GM19324 (cell line): ENCODE measurements around the gene SHLD2.
"Not testable (repeated sequence)": the region's sequence is repeated elsewhere in the genome, so short reads cannot be mapped to it uniquely, and the experiment has no call there.

Experiments used
- ATAC-seq: cut with Tn5 transposase; IDR thresholded peaks from one replicate; pipeline ENCODE4 v1.9.1; 2021; ENCODE audit warnings: mild to moderate bottlenecking, moderate library complexity; ENCODE audit not compliant: unreplicated experiment, low FRiP score

Gene SHLD2

DNA sequence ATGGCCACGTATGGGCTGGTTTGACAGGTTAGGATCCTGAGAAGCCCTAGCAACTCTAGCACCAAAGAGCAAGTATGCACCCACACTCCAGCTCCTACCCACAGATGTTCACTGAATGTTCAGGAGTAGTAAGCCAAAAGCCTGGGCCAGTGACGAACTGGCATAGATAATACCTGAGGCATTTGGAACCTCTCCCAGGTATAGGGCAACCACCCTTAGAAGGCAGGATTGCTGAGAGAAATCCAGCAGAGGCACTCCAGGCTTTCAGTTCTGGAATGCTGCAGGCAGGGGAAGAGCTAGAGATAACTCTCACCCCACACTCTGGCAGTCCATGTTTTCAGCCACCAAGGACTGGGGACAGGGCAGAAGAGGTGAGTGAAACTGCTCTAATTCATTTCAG lies 39.4 kb downstream of the SHLD2 start:
- ATAC-seq = not testable (repeated sequence)

DNA sequence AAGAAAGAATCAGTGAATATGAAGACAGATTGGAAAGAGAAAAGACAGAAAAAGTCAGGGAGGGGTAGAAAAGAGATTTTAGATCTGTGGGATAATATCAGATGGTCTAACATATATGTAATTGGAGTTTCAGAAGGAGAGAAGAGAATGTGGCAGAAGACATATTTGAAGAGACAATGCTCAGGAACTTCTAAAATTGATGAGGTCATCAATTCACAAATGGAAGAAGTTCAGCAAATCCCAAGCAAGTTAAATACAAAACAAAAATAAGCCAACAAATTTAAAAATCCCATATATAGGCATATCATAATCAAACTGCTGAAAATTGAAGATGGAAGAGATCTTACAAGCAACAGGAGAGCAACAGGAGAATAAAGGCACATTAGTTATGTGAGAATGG lies 42.5 kb downstream of the SHLD2 start:
- not testable (repeated sequence) for ATAC-seq

DNA sequence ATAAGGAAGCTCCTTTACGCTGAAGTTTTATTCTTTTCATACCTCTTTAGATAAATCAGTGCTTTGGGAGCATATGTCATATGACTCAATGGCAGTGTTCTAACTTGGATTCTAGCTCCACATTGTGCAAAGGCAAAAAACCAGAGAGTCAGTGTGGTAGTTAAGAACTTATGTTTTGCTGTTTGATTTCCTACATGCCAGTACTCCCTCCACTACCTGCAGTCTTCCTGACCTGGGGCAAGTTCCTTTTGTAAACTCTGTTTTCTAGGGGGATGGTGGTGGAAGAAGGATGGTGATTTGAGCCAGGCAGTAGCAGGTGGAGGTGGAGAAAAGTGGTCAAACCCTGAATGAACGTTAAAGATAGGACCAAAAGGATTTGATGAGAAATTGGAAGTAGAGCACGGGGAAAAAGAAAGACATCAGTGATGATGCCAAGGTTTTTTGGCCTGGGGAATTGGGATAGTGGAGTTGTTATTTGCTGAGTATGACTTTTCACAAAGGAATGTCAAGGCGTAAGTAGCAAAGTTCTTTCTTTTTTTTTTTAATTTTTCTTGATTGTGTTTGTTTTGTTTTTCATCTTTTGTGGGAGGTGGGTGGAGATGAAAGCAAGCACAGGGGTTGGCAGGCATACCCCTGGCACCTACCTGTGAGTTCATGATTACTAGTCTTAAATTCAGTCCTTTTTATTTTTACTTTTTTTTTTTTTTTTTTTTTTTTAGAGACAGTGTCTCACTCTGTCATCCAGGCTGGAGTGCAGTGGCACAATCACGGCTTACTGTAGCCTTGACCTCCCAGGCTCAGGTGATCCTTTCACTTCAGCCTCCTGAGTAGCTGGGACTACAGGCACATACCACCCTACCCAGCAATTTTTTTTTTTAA lies 47.5 kb downstream of the SHLD2 start:
- ATAC-seq = not testable (repeated sequence)

DNA sequence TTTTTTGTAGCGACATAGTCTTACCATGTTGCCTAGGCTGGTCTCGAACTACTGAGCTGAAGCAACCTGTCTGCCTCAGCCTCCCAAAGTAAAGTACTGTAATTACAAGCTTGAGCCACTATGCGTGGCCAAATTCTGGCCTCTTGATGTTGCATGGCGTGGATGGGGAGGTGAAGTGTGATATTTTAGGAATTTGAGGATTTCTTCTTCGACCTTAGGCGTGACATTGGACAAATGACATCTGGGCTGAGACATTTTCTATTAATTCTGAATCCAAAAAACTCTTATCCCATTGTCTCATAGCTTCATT lies 48.1 kb downstream of the SHLD2 start:
- ATAC-seq = not testable (repeated sequence)

DNA sequence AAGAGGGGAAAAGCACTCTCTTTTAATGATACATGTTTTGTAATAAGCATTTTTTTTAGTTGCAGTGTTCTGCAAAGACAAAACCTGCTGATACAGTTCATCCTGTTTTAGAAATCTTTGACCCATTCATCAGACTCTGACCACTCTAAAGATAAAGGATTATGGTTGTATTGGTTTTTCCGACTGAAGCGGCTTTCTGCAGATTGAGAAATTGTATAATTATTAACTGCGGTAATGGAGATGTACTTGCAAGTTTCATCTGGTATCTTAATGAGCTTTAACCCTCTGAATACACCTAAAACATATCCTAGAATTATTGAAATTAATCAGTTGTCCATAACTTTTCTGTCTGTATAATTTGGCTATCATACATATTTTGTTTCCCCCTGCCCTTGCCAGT lies 50.6 kb downstream of the SHLD2 start:
- ATAC-seq = not testable (repeated sequence)

DNA sequence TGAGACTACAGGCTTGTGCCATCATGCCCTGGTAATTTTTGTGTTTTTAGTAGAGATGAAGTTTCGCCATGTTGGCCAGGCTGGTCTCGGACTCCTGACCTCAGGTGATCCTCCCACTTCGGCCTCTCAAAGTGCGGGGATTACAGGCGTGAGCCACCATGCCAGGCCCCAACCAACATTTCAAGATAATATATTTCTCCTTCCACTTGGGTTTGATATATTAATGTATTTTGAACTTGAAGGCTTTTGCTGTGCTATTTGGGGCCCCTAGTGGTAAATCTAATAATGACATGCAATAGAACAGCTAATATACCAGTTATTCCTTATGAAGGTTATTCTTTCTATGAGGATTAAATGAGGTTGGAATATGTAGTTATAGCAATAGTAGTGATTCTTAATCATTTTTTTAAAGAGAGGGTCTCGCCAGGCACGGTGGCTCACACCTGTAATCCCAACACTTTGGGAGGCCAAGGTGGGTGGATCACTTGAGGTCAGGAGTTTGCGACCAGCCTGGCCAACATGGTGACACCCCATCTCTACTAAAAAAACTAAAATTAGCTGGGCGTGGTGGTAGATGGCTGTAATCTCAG lies 54.1 kb downstream of the SHLD2 start:
- not testable (repeated sequence) for ATAC-seq

DNA sequence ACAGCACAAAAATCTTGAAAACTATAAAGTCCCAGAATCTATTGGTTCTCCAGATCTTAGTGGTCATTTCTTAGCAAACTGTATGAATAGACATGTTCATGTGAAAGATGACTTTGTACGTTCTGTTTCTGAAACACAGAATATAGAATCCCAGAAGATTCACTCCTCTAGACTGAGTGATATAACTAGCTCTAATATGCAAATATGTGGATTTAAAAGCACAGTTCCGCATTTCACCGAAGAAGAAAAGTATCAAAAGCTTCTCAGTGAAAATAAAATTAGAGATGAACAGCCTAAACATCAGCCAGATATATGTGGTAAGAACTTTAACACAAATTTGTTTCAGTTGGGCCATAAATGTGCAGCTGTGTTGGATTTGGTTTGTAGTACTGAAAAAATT lies 56.5 kb downstream of the SHLD2 start:
- ATAC-seq = not testable (repeated sequence)

DNA sequence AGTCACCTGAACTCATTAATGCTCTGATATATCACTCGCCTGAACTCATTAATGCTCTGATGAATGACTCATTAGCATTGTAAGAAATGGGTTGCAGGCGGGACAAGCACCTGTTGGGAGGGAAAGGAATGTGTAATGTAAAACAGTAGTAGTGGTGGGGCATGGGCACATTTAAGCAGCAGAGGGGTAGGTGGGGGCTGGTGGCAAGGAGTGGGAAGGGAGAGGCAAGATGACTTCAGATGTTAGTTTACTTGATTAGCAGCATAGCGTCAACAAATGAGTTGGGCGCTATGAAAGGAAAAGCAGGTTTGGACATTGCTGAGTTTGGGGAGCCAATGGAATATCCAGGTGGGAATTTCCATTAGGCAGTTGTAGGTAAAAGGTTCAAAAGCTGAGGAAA lies 61.8 kb downstream of the SHLD2 start:
- not testable (repeated sequence) for ATAC-seq

DNA sequence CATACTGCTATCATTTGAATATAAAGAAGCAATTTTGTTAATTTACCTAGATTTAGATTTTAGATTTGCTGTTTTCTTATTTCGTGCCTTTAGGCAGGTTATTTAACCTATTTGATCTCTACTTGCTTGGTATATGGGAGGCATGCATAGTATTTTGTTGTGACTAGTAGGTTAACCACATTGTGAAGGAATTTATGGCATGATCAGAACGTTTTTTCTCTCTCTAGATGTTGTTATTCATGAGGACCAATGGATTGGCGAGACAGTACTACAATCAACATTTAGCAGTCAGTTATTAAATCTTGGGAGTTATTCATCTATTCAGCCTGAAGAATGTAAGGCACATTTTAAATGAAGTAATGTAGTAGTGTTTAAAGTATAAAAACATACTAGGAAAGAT lies 62.8 kb downstream of the SHLD2 start:
- not testable (repeated sequence) for ATAC-seq

DNA sequence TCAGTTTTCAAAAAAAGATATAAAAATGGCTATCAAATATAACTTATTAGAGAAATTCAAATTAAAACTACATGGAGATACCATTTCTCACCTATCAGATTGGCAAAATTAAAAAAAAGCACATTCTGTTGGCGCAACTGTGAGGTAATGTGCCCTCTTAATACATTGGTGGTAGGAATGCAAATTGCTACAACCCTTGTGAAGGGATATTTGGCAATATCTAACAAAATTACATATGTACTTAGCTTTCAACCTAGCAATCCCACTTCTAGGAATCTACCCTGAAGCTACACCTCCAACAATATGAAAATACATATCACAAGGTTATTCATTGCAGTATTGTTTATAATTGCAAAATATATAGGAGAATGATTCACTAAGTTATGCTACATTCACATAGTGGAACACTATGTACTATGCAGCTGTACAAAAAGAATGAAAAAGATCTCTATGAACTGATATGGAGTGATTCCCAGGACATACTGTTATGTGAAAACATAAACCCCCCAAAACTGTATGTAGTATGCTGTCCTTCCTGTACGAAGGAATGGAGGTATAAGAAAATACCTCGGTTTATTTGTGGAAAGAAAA lies 67.8 kb downstream of the SHLD2 start:
- ATAC-seq = not testable (repeated sequence)

DNA sequence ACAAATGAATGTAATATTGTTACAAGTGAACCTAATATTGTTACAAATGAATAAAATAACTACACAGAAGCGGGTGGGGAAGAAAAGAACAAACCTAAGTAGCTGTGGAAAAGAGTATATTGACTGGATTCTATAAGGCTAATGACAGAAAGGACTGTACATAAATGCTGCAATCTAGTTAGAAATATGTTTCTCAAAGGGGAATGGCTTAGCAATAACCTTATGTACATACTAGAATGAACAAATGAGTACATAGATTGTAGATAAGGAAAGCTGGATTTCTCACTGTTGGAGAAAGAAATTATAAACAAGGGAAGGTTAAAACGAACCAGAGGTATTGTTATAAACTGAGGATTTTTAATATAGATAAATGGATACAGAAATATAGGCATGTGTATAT lies 68.4 kb downstream of the SHLD2 start:
- not testable (repeated sequence) for ATAC-seq

DNA sequence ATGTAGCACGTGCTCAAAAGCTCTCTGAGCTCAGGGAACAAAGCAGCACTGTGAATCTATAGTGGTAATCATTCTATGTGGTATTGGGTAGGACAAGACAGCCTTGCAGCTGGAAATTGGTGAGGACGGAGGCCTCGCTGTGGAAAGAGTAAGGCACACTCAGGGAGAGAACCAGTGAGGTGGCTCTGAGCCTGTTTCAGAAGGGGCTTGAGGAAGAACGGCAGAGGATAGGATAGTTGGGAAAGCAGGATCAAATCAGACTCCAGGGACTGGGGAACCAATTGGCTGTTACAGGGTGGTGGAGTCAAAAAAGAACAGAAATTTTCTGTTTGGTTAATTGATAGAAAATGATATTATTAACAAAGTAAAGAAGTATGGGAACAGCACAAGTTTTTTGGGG lies 74.9 kb downstream of the SHLD2 start:
- ATAC-seq = not testable (repeated sequence)

DNA sequence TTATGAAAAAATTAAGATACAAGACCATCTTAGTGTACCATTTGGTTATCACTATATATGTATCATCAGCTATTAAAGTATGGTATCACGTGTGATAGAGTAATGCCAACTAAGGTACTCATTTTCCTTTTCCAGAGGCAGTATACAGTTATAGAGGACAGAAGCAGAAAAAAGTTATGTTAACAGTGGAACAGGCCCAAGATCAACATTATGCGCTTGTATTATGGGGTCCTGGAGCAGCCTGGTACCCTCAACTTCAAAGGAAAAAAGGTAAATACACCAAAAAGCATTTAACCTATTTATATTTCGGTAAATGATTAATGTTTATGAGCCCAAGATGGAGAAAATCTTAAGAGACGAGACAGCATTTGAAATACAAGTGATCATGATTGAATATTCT lies 75.7 kb downstream of the SHLD2 start:
- not testable (repeated sequence) for ATAC-seq

DNA sequence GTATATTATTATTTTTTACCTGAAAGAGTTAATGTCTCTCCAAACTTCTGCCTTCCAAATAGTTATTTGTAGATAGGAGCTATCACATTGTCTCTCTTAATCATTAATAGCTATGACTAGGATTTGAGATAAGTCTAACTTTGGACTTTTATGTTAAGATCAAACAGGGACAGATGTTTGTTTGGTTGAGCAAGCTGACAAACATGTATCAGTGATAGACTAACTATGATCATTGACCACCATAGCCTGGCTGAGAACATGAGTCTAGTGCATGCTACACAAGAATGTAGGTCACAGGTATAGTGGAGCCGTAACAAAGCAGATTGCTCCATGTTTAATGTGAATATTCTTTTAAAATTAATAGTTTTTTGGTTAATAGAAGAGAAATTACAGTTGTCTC lies 76.7 kb downstream of the SHLD2 start:
- not testable (repeated sequence) for ATAC-seq

DNA sequence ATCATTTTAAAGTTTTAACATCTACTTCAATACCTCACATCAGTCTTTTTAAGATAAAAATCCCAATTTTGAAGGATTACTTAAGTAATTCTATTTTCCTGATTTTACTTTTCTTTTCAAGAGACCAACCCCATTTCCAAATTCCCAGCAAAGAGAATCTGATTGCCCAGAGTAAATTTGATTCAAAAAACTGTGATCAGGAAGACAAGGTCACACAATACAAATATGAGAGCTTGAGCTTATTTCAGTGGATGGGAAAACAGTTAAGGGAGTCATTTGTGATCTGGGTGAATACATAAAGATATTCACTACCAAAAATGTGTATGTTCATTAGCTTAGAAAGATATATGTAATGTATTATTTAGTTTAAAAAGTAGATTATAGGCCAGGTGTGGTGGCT lies 77.2 kb downstream of the SHLD2 start:
- not testable (repeated sequence) for ATAC-seq

DNA sequence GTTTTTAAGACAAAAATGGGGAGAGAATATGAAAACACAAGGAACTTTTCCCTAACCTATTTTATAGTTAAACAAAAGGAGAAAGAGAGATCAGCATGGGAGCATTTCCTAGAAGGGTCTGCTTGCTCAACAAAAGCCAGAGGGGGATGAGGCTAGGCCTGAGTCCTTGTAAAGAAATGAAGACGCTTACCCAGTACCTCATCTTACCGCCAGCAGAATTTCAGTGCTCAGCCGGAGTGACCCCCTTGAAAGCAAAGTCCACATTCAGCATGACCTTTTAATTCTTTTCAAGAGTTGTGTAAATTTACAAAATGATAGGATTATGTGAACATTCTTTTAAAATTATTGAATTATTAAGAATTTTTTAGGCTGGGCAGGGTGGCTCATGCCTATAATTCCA lies 82.6 kb downstream of the SHLD2 start:
- not testable (repeated sequence) for ATAC-seq

DNA sequence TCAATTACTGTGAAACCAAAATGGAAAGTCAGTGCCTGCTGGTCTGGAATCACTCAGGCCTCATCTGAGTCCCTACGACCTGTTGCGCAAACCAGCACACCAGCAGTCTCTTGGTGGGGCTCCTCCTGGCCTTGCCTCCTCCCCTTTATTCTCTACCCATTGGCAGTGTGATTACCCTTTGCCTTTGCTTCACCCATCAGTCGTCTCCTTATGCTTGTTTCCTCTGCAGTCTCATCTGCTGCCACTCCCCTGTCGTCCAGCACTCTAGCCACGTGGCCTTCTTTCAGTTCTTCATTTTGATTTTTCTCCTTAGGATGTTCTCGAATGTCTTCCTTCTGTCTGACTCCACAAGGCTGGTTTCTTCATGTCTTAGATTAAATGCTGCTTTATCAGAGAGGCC lies 89.4 kb downstream of the SHLD2 start:
- ATAC-seq = not testable (repeated sequence)

DNA sequence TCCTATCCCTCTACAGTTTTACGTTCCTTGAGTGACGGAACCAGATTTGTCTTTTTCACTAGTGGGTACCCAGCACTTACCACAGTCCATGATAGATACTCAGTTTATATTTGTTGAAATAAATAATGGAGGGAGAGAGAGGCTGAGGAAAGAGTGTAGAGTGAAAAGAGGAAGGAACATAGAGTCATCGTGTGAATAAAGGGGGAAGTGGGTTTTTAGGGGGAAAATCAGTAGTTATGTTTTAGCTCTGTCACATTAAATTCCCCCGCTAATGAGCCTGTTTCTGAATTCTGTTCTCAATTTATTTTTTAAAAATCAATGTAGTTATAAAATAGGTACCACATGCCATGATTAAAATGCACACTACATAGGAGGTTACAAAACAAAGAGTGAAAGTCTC lies 91.0 kb downstream of the SHLD2 start:
- ATAC-seq = not testable (repeated sequence)

DNA sequence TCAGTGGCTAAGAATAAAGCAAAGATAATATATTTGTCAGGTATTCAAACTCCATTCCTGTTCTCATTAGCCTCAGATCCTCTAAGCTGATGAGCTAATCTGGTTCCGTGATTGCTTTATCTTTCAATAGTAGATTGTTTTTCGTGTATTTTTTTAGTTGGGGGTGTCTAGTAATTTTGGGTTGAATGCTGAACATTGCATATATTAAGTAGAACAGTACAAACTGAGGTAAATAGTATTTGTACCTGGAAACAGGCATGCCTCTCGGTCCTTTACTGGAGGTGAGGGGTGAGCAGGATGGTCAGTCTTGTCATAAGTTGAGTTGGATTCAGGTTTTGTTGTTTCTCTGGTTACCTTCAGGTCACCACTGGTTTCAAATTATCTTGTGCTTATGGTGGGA lies 92.6 kb downstream of the SHLD2 start:
- ATAC-seq = not testable (repeated sequence)

DNA sequence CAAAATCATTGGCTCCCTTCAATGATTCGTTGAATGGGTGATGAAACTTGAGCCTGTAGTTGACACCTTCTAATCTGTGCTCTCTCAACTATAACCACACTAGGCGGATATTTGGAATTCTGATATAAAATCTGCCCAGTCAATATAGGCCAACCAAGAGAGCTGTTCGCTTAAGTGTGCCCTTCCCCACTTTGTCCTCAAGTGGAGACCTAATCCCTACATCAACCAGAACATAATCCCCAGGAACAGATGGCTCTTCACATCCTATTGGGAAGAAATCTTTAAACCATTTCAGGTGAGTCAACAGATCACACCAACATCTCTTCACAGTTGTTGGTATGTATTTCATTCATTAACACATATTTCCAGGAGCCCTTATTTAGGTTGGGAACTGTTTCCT lies 96.8 kb downstream of the SHLD2 start:
- ATAC-seq = not testable (repeated sequence)

DNA sequence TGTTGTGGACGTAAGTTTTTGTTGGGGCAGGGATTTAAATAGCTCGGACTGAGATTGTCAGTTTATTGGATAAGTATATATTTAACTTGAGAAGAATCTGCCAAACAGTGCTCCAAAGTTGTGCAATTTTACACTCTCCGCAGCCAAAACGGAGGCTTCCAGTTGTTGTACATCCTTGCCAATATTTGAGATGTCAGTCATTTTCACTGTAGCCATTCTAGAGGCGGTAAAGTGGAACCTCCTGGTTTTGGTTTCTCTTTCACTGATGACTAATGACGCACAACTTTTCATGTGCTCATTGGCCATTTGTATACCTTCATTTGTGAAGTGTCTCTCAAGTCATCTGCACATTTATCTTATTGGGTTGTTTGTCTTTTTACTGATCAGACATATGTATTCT lies 105.9 kb downstream of the SHLD2 start:
- peak; percentile 56 for ATAC-seq

DNA sequence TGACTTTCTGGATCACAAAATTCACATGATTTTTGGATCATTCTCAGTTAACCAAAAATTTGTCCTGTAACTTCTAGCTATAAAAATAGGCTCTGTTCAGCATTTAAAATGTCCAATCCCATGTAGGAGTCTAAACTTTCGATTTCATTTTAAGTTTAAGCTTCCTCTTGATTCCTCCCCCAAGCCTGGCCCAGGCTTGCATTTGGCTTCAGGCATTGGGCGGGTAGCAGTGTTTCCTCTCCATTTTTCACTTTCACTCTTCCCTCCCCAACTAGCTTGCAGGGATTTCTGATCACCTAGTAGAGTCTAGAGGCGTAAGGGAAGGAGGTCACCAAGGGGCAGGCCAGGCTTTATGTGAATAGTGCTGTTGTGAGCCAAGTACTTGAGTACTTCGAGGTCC lies 109.8 kb downstream of the SHLD2 start:
- ATAC-seq = not testable (repeated sequence)
